B cell (primary cell): Measurements from ENCODE around the gene WASL.

ENCODE experiments used
- EZH2 ChIP-seq: IDR thresholded peaks from 2 replicates; pipeline ENCODE4 v1.6.1; 2012; ENCODE audit warnings: borderline replicate concordance, low read depth, mild to moderate bottlenecking, moderate library complexity, low read length; ENCODE audit not compliant: insufficient read depth, poor library complexity, severe bottlenecking
- TF ChIP-seq, protein P1 (sequence below): fragments of 200-600 bp; IDR thresholded peaks from one replicate; pipeline ENCODE4 v1.8.0; 2022; ENCODE audit warnings: antibody characterized with exemption, mild to moderate bottlenecking

- TF ChIP-seq, protein P1, sequence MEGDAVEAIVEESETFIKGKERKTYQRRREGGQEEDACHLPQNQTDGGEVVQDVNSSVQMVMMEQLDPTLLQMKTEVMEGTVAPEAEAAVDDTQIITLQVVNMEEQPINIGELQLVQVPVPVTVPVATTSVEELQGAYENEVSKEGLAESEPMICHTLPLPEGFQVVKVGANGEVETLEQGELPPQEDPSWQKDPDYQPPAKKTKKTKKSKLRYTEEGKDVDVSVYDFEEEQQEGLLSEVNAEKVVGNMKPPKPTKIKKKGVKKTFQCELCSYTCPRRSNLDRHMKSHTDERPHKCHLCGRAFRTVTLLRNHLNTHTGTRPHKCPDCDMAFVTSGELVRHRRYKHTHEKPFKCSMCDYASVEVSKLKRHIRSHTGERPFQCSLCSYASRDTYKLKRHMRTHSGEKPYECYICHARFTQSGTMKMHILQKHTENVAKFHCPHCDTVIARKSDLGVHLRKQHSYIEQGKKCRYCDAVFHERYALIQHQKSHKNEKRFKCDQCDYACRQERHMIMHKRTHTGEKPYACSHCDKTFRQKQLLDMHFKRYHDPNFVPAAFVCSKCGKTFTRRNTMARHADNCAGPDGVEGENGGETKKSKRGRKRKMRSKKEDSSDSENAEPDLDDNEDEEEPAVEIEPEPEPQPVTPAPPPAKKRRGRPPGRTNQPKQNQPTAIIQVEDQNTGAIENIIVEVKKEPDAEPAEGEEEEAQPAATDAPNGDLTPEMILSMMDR, result no peak
- TF ChIP-seq EZH2, result no peak
Measured at GRCh38 chr7:123680580-123680979, 68.2 kb downstream of the WASL start.
